Fibroblast of peridontal ligament (primary cell): ENCODE data around the gene GPRIN1.
A peak's percentile ranks its signal among the peaks of the same experiment; 100 is the strongest.
"Not testable (repeated sequence)": the region's sequence is repeated elsewhere in the genome, so short reads cannot be mapped to it uniquely, and the experiment has no call there.

ENCODE experiments used
- DNase-seq: peaks from one replicate; pipeline ENCODE4 v3.0.0-alpha.2; 2010; ENCODE audit errors: extremely low read depth

Gene GPRIN1

DNA sequence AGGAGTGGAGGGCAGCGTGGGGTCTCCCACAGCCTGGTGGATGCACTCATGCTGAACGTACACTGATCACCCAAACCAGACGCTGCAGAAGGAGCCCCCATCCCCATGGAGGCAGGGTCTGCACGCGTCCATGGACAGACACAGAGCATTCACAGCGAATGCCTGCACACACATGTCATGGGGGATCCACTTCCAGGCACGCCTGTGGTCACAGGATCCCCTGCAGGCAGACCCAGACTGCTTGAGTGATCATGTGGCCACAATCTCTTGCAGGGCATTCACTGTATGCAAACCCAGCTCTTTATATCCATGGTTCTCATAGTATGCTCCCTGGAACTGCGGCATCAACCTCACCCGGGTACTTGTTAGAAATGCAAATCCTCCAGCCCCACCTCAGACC, 15.0 kb upstream of the GPRIN1 start:
- DNase-seq: no peak

DNA sequence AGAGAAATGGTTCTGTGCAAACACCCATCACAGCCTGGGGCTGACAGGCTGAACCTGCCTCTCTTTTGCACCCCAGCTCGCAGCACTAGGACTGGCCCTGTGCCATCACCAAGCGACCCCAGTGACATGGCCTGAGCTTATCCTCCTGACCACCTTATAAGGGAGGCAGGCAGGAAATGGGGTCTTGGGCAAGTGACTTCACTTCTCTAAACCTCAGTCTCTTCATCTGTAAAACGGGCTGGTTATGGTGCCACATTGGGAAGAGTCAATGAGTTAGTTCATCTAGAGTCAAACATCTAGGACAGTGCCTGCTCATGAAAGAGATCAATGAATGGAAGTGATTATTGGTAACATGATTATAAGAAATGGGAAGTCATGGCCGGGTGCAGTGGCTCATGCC, 14.2 kb upstream of the GPRIN1 start:
- no peak for DNase-seq

- DNase-seq: no peak
These were observed 11.7 kb upstream of the GPRIN1 start for GRCh38 chr5:176621661-176622079.

- no peak for DNase-seq
These were observed 10.5 kb upstream of the GPRIN1 start for GRCh38 chr5:176620333-176620981.

GRCh38 chr5:176619569-176620332, 9.8 kb upstream of the GPRIN1 start:
- DNase-seq: no peak

GRCh38 chr5:176619203-176619568, 9.2 kb upstream of the GPRIN1 start:
- DNase-seq: peak; percentile 75

- no peak for DNase-seq
These were observed 8.8 kb upstream of the GPRIN1 start for GRCh38 chr5:176618783-176619182.

GRCh38 chr5:176616511-176616910, 6.6 kb upstream of the GPRIN1 start:
- no peak for DNase-seq

DNA sequence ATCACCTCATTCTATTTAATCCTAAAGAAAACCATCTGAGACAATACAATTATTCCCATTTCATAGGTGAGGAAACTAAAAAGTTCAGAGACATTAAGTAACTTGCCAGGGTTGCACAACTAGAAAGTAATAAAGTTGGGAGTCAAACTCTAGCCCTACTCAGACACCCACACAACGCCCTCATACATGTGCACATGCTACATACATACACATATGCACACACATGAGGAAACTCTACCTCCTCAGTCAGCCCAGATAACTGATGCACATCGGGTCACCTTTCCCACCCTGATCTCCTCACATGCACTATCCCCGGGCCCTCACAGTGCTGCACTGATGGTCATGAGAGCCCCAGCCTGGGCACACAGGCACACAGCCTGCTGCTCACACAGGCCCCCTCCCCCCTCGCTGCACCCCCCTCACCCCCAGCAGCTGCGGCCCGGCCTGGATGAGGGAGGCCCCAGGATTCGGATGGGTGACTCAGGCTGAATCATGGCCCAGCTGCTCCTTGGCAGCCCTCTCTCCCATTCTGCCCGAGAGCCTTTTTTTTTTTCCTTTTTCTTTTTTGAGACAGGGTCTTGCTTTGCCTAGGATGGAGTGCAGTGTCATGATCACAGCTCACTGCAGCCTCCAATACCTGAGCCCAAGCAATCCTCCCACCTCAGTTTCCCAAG, 5.0 kb upstream of the GPRIN1 start:
- DNase-seq: peak; percentile 68

DNA sequence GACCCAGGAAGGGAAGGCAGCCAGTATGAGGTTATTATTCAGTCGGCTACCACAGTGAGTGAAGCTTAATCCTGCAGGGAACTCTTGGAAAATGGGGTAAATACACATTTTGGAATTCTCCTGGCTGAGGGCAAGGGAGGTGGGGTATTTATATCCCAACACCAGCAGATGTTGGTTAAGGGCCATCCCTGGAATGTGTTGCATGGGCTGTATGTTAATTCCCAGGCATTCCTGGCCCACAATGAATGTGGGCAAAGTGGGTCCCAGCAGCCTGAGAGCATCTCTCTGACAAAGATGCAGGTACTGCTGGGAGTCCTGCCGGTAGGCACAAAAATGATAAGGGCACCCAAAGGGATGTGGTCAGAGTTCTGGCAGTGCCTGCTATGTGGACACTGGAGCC, 2.9 kb upstream of the GPRIN1 start:
- DNase-seq: no peak

GRCh38 chr5:176612008-176612407, 2.1 kb upstream of the GPRIN1 start:
- DNase-seq: no peak

GRCh38 chr5:176611435-176611834, 1.5 kb upstream of the GPRIN1 start:
- peak; percentile 89 for DNase-seq

GRCh38 chr5:176610435-176610773, 448 bp upstream of the GPRIN1 start:
- no peak for DNase-seq

DNA sequence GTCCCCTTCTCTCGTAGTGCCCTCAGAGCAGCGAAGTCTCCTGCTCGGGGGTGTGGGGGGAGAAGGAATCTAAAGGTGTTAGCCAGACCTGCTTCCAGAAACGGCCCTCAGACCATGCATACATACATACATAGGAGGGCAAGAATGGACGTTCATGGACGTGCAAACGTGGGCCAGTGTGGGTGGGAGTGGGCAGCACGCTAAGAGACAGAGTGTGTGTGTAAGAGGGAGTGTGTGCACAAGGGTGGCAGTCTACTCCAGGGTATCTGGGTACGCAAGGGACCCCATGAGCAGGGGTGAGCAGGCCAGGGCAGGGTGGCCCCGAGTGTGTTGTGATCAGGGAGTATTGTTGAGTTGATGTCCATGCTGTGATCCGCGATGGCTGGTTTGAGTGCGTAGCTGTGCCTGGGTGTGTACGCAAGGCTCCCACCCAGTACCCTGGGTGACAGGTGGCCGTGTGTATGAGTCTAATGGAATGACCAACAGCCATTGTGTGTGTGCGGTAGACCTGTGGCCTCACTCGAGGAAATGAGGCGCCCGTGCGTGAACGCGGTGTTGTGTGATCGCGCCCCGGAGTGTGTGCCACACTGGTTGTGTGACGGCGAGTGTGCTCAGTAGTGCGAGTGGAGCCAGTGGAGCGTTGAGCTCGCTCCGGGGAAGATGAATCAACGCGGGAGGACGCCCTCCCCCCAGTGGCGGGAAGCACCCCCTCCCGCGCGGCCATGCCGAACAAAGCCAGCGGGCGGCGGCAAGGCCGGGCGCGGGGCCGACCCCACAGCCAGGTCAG, 826 bp downstream of the GPRIN1 start:
- DNase-seq: no peak

DNA sequence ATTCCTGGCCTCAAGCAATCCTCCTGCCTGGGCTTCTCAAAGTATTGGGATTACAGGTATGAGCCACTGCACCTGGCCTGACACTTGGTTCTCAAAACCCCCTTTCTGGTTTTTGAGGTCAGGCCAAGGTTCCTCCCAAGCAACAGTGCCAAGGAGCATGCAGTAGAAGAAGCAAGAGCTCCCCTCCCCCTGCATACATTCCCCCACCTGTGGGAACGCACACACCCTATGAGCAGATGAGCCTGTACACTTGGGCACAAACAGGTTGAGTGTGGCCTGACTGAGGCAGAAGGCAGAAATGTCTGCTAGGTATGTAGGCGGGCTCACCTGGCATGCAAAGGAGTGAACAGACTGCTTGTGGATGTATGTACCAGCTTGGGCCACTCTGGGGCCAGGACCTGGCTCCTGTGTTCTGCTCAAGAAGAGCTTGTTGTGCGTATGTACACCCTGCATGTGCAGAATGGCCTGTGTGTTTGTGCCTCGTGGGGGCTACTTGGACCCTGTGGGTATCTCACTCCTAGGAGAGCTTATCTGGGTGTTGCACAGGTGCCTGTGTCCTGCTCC, 1.7 kb downstream of the GPRIN1 start:
- no peak for DNase-seq

- DNase-seq: no peak
These were observed 3.1 kb downstream of the GPRIN1 start for GRCh38 chr5:176606875-176607274.

- DNase-seq: no peak
These were observed 3.9 kb downstream of the GPRIN1 start for GRCh38 chr5:176606032-176606431.

- no peak for DNase-seq
These were observed 6.9 kb downstream of the GPRIN1 start for GRCh38 chr5:176603091-176603490.

DNA sequence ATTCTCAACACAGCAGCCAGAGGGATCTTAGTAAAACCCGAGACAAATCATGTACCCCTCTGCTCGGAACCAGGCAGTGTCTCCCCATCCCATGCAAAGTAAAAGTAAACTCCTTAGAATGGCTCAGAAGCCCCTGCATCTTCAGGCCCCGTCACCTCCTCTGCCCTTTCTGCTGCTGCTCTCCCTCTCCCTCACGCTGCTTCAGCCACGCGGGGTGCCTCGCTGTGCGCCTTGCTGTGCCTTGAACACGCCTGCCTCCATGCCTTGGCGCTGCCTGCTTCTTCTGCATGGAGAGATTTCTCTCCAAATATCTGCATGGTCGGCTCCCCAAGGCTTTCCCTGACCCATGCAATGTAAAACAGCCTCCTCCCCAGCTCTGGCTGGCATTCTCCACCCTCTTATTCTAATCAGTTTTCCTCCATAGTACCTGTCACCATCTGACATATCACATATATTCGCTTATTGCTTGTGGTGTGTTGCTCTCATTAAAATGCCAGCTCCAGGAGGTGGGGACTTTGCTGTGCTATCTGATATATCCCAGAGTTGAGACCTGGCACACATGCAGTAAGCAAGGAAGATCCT, 8.0 kb downstream of the GPRIN1 start:
- DNase-seq: no peak

- DNase-seq: not testable (repeated sequence)
These were observed 10.1 kb downstream of the GPRIN1 start for GRCh38 chr5:176599749-176600430.
